ENCODE data around the gene MTRF1L. TPM values are rescaled to one million over a fixed set of nuclear protein-coding genes. Genes with fewer than 3 reads are reported as not detected.

The MTRF1L gene
- total and polyA plus RNA-seq, 2 of the 8 experiments (the other 6 are each of a cell fraction or from before 2014, with no cell fraction given), result 4.5 to 26.5 TPM

DNA sequence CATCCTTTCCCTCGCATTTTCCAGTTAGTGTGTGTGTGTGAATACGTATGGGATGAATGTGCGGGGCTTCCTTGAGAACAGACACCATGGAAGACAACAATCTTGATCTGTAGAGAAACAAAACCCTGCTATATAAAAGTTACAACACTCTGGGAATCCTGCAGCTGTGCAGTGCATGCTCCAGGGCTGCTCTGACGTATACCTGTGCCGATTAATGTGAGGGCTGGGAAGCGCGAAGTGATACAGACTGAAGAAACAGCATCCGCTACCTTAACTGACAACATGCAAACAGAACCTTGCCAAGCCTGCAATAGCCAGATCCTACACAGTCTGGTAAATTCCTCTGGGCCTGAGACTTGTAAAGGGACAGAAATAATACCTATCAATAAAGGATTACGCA, 31.6 kb upstream of the MTRF1L start:
- H3K79me2 ChIP-seq (ENCODE audit: control insufficient read depth in 1 of 2, insufficient read depth in 2 of 2, low read length in 2 of 2), result no peaks in the 10 kb centered on the region
- no peak overlapping the region for H4K5ac ChIP-seq (ENCODE audit: insufficient read length, low read depth, low read length)
- H3K27me3 ChIP-seq (replicated peaks in 1 of 4; ENCODE audit: control insufficient read depth in 3 of 4, extremely low read depth in 1 of 4, insufficient read depth in 3 of 4, low read length in 3 of 4), result no peaks in the 10 kb centered on the region
- no peak overlapping the region for H2BK20ac ChIP-seq (ENCODE audit: low read length)
- no peak overlapping the region for H3K14ac ChIP-seq (ENCODE audit: insufficient read length)
- no peak overlapping the region for H2BK15ac ChIP-seq (ENCODE audit: low read length)
- H3K9me3 ChIP-seq (ENCODE audit: insufficient read depth in 2 of 2, low read depth in 1 of 2, low read length in 1 of 2), result no peaks in the 10 kb centered on the region
- no peak overlapping the region for H3K56ac ChIP-seq (replicated peaks; ENCODE audit: insufficient read length, low read depth, low read length)
- no peak overlapping the region for H4K91ac ChIP-seq (replicated peaks; ENCODE audit: insufficient read length, low read length)
- H2AFZ ChIP-seq (ENCODE audit: low read length), result no peak overlapping the region
- CTCF ChIA-PET (ENCODE audit: partially characterized antibody), result interaction anchor here (0.7 to 2.6 kb wide), 10 partner anchors 8 to 480 kb away, joined by 3 to 10 read pairs (median 3); no protein-coding TSS in a partner anchor
- no peak overlapping the region for H3K27ac ChIP-seq (ENCODE audit: low read depth, low read length)
- no peak overlapping the region for H3K4ac ChIP-seq (replicated peaks; ENCODE audit: insufficient read length, low read depth, low read length)
- H3K4me2 ChIP-seq (ENCODE audit: insufficient read depth in 1 of 2, low read depth in 2 of 2, low read length in 2 of 2), result no peak overlapping the region
- H4K20me1 ChIP-seq (replicated peaks in 1 of 2; ENCODE audit: control insufficient read depth in 1 of 2, insufficient read depth in 2 of 2, low read length in 2 of 2), result no peaks in the 10 kb centered on the region
- POLR2A ChIA-PET (ENCODE audit: partially characterized antibody), result interaction anchor here (2.0 kb wide), 1 partner anchor 51 kb away, joined by 5 read pairs; the partner anchor contains the start of gene FBXO5
- H2AK5ac ChIP-seq (ENCODE audit: low read depth, low read length), result no peak overlapping the region
- H3K79me1 ChIP-seq (ENCODE audit: low read depth, low read length), result no peaks in the 10 kb centered on the region
- no peaks in the 10 kb centered on the region; the same call in 1 of the 2 replicates for H3K23me2 ChIP-seq (ENCODE audit: low read depth, low read length)
- no peak overlapping the region for H2BK12ac ChIP-seq (ENCODE audit: low read depth, low read length)
- H3K4me1 ChIP-seq (replicated peaks in 1 of 4; ENCODE audit: control insufficient read depth in 3 of 4, insufficient read depth in 4 of 4, low read length in 3 of 4), result no peaks in the 10 kb centered on the region
- H3K9ac ChIP-seq (replicated peaks in 1 of 4; ENCODE audit: extremely low read depth in 1 of 4, low read depth in 3 of 4, low read length in 3 of 4), result no peak overlapping the region
- no peak overlapping the region for H2BK5ac ChIP-seq (ENCODE audit: low read depth, low read length)
- no peak overlapping the region for H3K23ac ChIP-seq (ENCODE audit: insufficient read length)
- no peak overlapping the region for H3K18ac ChIP-seq (ENCODE audit: extremely low read depth, low read length)
- WGBS, 2 experiments (ENCODE audit: extremely low coverage in 1 of 2, insufficient coverage in 1 of 2, insufficient read length in 1 of 2, insufficient replicate concordance in 2 of 2, low coverage in 1 of 2, low lambda C conversion rate in 2 of 2, missing lambda C conversion rate in 1 of 2), result 95% methylated on average over 9 of the region's 9 CpGs; no CpG with 5 or more reads in 1 of the 2 experiments
- DNase-seq (ENCODE audit: low read depth in 1 of 2, low spot score in 2 of 2) (no peak), FAIRE-seq (no peak)
- no peak overlapping the region for H2BK120ac ChIP-seq (replicated peaks; ENCODE audit: low read depth, low read length)
- no peaks in the 10 kb centered on the region for H3K36me3 ChIP-seq (ENCODE audit: control insufficient read depth in 2 of 4, insufficient read depth in 4 of 4, low read length in 3 of 4)
- H4K8ac ChIP-seq (ENCODE audit: extremely low read depth, insufficient read depth, low read length), result no peak overlapping the region
- no peak overlapping the region for H3K4me3 ChIP-seq (ENCODE audit: extremely low read depth in 1 of 4, insufficient read depth in 2 of 4, low read depth in 3 of 4, low read length in 4 of 4)
- TF ChIP-seq SIX5 (IDR thresholded peaks at IDR 0.05; ENCODE audit: low read depth, low read length) (no peak), SIN3A (conservative IDR thresholded peaks at IDR 0.05 in 1 of 2, IDR thresholded peaks at IDR 0.05 in 1 of 2; ENCODE audit: low read depth in 1 of 2, low read length in 2 of 2) (no peak), HDAC2 (IDR thresholded peaks at IDR 0.05; ENCODE audit: borderline replicate concordance in 1 of 2, low read depth in 2 of 2, low read length in 2 of 2) (no peak), TCF12 (IDR thresholded peaks at IDR 0.05; ENCODE audit: low read depth, low read length) (no peak), GTF2F1 (IDR thresholded peaks at IDR 0.05; ENCODE audit: borderline replicate concordance, low read depth, low read length) (no peak), ASH2L (IDR thresholded peaks at IDR 0.05; ENCODE audit: low read length) (no peak), EGR1 (IDR thresholded peaks at IDR 0.05; ENCODE audit: borderline replicate concordance, low read depth, low read length) (no peak), CBX5 (IDR thresholded peaks at IDR 0.05; ENCODE audit: low read depth, low read length) (no peak), YY1 (IDR thresholded peaks at IDR 0.05; ENCODE audit: low read depth, low read length) (no peak), POLR2AphosphoS5 (IDR thresholded peaks at IDR 0.05; ENCODE audit: low read depth, low read length) (no peak), POU5F1 (IDR thresholded peaks at IDR 0.05; ENCODE audit: low read depth, low read length) (no peak), EP300 (IDR thresholded peaks at IDR 0.05; ENCODE audit: borderline replicate concordance in 1 of 2, low read depth in 2 of 2, low read length in 2 of 2) (no peak)
- TF ChIP-seq, protein P1, sequence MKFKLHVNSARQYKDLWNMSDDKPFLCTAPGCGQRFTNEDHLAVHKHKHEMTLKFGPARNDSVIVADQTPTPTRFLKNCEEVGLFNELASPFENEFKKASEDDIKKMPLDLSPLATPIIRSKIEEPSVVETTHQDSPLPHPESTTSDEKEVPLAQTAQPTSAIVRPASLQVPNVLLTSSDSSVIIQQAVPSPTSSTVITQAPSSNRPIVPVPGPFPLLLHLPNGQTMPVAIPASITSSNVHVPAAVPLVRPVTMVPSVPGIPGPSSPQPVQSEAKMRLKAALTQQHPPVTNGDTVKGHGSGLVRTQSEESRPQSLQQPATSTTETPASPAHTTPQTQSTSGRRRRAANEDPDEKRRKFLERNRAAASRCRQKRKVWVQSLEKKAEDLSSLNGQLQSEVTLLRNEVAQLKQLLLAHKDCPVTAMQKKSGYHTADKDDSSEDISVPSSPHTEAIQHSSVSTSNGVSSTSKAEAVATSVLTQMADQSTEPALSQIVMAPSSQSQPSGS (IDR thresholded peaks at IDR 0.05; ENCODE audit: low read length), result no peak

Measured in H1 (cell line).